ENCODE data around the gene GPA33.

Gene GPA33

DNA sequence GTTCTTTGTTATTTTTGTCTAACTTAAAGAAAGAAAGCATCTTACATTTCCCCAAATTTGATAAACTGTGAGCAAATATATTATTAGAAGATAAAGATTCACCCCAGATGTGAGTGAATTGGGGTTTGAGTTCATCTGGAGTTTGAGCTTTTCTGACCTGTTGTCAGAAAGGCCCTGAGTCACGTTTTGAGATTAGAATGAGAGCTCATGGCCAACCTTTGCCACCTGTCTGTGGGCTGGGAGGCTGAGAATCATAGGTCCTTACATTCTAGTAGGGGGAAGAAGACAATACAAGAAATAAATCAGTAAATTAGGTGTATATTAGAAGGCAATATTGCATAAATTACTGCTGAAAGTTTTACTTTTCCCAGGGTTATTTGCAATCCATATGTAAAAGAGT, 26.0 kb upstream of the GPA33 start:
- no peak for DNase-seq

- no peak for DNase-seq
These were observed 25.5 kb upstream of the GPA33 start for GRCh38 chr1:167115655-167116054.

DNA sequence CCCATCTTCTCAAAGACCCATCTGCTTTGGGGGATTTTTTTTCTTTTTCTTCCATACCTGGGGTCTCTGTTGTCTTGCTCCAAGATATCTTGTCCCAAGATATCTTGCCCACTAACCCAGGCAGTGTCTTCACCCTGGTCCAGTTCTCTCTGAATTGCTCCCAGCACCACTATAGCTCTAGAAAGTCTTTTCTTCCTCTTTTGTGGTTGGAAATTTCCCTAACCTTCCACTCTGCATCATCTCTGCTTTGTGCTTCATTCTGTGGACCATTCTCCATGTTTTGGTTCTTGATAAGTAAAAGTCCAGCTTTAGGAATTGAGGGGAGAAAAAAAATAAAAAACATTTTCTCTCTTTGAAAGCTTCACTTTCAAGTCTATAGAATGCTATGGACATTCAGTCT, 24.5 kb upstream of the GPA33 start:
- no peak for DNase-seq

DNA sequence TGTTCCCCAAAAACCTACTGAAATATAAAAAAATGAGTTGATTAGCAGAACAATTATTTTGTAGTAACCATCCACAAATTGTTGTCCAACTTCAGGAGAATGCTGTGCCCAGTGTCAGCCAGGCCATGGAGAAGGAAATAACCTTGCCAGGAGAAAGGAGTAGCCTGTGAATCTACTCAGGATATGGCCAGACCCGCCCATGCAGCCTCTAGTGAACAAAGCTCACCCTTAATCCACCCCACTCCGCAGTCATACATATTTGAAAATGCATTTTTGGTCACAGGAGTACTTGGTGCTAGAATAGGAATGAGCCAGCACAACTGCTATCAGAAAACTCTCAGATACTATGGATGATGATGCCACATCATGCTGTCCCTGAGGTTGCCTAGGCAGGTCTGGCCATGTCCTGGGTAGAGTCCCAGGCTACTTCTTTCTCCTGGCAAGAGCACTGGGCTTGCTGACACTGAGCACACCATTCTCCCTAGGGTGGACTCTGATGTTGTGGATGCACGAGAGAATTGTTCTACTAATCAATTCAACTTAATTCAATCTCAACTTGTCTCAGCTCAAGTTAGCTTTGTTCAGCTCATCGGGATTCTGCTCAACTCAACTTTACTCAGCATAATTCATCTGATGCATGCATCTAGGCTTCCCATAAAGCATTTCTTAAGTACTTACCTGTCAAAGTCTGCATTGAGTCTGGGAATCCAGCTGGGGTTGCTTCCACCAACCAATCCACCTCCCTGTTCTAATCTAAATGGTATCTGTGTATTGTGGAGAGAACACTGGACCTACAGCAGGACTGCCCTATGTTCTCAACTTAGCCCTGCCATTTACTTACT, 21.9 kb upstream of the GPA33 start:
- no peak for DNase-seq

GRCh38 chr1:167110586-167110985, 20.4 kb upstream of the GPA33 start:
- no peak for DNase-seq

- DNase-seq: no peak
These were observed 18.9 kb upstream of the GPA33 start for GRCh38 chr1:167109125-167109524.

DNA sequence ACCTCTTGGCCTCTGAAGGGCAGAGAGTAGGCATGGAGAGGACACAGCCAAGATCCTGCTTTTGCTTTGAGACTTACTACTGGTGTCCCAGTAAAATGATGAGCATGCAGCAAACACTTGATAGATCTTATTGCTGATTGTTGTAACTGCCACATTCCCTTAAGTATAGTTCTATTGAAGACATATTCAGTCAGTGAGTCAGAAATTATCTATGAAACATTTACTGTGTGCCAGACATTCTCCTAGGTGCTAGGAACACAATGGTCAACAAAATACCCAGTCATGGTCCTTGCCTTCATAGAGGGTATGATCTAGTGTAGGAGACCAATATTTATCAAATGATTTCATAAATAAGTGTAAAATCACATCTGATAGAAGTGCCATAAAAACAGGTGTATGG, 17.3 kb upstream of the GPA33 start:
- DNase-seq: no peak

GRCh38 chr1:167106119-167106461, 15.9 kb upstream of the GPA33 start:
- DNase-seq: no peak

DNA sequence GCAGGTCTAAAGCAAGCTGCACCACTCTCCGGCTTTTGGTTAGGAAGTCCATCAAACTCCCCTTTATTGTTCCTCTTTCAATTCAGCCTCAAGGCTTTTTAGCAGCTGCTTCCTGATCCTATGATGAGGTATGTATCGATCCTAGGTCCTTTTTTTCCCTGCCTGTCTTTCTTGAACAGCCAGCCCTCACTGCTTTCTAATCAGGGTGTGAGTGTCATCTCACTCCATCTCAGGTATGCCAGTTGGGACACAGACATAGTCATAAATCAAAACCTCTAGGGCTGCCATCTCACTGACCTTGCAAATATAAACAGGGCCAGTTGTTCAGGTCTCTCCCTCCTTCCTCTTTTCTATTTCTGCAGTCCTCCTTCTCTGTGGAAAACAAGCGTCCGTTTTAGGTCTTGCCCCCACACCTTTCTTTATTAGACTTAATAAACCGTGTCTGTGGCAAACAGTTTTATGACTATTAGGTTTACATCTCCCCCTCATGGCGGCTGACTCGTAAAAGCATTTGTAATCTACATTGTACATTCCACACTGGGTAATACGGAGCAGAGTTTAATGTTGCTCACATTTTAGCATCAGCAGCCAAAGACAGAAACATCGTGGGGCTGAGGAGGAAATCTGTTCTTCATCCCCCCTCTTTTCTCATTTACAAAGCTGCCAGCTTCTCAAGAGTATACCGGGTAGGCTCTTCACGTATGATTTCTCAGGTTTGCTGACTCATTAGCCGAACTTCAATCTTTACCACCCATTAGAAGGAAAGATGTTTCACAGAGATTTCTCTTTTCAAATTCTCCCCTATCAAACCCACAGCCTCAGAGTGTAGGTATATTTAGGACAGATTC, 15.3 kb upstream of the GPA33 start:
- DNase-seq: no peak

DNA sequence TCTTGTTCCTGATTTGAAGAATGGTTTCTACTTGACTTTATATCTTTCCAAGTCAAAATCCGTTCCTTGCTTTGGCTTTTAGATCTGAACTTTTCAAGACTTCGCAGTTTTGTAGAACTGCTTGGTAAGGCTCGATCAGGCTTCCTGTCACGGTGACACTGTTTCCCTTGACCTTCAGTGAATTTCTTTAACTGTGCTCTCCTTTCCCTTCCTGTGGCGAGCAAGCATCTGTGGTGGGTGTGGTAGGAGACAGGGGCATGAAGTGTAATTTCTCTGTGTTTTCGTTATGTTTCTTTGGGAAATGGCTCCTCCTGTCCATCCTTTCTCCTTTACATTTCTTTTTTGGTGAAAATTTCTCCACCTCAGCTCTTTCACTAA, 14.1 kb upstream of the GPA33 start:
- DNase-seq: no peak

DNA sequence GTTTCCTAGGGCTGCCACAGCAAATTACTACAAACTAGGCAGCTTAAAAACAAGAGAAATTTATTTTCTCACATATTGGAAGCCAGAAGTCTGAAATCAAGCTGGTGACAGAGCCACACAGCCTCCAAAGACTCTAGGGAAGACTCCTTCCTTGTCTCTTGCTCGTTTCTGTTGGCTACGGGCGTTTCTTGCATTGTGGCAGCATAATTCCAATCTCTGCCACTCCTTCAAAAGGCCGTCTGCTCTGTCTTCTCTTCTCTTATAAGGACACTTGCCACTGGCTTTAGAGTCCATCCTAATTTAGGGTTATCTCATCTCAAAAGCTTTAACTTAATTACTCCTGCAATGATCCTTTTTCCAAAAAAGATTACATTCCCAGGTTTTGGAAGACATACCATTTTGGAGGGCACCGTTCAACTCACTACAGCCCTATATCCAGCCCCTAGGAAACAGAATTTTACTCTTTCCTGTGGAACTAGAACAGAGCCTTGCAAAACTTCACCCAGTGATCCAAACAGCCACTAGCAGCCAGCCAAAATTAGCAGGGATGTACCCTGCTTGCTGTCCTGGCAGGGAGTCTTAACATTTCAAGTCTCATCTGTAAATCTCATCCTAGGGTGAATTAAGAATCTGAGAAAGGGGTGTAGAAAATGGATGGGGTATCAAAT, 12.9 kb upstream of the GPA33 start:
- DNase-seq: no peak

DNA sequence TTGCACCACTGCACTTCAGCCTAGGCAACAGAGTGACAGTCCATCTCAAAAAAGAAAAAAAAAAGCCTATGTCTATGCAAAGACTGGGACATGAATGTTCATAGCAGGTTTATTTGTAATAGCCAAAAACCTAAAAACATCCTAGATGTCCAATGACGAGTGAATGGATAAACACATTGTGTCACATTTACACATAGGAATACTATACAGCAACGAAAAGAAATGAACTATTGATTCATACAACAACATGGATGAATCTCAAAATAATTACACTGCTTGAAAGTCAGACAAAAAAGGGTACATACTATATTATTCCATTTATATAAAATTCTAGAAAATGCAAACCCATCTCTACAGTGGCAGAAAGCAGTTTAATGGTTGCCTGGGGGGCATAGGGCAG, 11.6 kb upstream of the GPA33 start:
- DNase-seq: no peak

- no peak for DNase-seq
These were observed 10.6 kb upstream of the GPA33 start for GRCh38 chr1:167100730-167101129.

- no peak for DNase-seq
These were observed 9.7 kb upstream of the GPA33 start for GRCh38 chr1:167099851-167100250.

DNA sequence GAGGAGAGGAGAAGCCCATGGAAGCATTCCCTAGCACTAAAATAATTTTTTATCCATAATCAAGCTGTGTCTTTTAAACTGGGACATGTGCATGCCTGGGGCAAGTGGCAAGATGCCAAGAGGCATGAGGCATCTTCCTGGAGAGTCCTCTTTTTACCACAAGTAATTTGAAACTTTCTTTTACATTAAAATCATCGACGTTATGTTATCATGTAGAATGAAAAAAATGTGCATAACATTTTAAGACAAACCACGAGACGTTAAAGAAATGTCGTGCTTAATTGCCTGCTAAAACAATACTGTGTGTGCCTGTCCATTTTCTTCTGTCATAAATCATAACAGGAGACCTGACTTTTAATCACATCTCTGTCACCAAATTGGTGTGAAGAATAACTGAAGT, 5.2 kb upstream of the GPA33 start:
- no peak for DNase-seq

DNA sequence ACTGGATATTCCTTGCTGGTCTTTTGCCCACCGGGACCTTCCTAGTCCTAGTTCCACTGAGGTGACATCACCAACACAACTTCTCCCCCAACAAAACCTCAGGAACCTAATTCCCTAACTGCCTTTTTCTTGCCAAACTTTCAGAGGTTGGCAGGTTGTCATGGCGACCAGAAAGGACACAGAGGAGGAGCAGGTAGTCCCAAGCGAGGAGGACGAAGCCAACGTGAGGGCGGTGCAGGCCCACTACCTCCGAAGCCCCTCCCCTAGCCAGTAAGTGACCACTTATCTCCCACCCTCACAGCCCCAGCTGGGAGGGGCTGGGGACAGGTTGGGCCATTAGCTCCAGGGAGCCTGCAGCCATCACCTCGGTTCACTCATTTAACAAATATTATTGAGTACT, 4.5 kb upstream of the GPA33 start:
- DNase-seq: no peak

GRCh38 chr1:167093846-167094516, 3.8 kb upstream of the GPA33 start, which contains the start of gene STYXL2:
Gene STYXL2 (plus strand): TSS chr1:167094075. CDS start chr1:167094850, 775 bp downstream.
- DNase-seq: no peak

- no peak for DNase-seq
These were observed 2.5 kb upstream of the GPA33 start for GRCh38 chr1:167092653-167093052.

- DNase-seq: no peak
These were observed 251 bp downstream of the GPA33 start for GRCh38 chr1:167089939-167090313.

- no peak for DNase-seq
These were observed 1.3 kb downstream of the GPA33 start for GRCh38 chr1:167088746-167089417.

GRCh38 chr1:167086768-167087167, 3.4 kb downstream of the GPA33 start:
- DNase-seq: no peak

GRCh38 chr1:167086033-167086432, 4.1 kb downstream of the GPA33 start:
- no peak for DNase-seq

DNA sequence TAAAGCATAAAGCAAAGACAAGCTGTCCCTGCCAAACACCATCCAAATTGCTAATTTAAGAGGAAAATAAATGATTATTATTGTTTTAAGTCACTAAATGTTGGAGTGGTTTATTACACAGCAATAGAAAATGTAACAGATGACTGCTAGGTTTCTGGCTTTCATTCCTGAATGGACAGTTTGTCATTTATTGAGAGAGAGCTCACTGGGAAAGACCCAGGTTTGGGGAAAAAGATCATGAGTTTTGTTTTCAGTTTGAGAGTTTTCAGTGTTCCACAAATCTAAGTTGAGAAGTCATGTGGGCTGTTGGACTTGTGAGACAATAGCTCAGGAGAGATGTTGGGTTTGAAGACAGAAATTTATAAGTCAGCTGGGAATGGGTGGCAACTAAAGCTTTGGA, 5.4 kb downstream of the GPA33 start:
- DNase-seq: no peak

Data from NCI-H774 (cell line).